ENCODE data around the gene EI24. TPM values are rescaled to one million over a fixed set of nuclear protein-coding genes. Genes with fewer than 3 reads are reported as not detected.
A peak's percentile ranks its signal among the peaks of the same experiment; 100 is the strongest.

EI24 gene
- total and polyA plus RNA-seq, 9 of the 15 experiments (the other 6 are each of a cell fraction or from before 2014, with no cell fraction given) = 50.4 to 260 (median 168) TPM

DNA sequence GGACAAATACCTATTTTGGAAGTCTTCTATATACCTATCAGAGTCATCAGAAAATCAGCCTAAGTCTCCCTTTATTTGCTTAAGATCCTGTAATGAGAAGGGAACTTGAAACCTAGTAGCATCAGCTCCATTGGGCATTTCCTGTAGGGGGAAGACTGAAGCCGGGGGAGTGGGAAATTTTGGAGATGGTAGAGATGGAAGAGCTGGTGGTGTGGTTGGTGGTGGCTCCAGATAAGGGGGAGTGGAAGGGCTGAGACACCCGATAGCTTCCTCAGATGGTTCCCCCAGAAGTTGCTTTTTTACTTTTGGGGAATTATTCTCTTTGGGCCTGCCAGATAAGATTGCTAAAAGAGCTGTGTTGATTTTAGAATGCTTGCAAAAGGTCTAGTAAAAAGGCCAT lies 16.4 kb upstream of the EI24 start (continued):
- TF ChIP-seq, protein P1, sequence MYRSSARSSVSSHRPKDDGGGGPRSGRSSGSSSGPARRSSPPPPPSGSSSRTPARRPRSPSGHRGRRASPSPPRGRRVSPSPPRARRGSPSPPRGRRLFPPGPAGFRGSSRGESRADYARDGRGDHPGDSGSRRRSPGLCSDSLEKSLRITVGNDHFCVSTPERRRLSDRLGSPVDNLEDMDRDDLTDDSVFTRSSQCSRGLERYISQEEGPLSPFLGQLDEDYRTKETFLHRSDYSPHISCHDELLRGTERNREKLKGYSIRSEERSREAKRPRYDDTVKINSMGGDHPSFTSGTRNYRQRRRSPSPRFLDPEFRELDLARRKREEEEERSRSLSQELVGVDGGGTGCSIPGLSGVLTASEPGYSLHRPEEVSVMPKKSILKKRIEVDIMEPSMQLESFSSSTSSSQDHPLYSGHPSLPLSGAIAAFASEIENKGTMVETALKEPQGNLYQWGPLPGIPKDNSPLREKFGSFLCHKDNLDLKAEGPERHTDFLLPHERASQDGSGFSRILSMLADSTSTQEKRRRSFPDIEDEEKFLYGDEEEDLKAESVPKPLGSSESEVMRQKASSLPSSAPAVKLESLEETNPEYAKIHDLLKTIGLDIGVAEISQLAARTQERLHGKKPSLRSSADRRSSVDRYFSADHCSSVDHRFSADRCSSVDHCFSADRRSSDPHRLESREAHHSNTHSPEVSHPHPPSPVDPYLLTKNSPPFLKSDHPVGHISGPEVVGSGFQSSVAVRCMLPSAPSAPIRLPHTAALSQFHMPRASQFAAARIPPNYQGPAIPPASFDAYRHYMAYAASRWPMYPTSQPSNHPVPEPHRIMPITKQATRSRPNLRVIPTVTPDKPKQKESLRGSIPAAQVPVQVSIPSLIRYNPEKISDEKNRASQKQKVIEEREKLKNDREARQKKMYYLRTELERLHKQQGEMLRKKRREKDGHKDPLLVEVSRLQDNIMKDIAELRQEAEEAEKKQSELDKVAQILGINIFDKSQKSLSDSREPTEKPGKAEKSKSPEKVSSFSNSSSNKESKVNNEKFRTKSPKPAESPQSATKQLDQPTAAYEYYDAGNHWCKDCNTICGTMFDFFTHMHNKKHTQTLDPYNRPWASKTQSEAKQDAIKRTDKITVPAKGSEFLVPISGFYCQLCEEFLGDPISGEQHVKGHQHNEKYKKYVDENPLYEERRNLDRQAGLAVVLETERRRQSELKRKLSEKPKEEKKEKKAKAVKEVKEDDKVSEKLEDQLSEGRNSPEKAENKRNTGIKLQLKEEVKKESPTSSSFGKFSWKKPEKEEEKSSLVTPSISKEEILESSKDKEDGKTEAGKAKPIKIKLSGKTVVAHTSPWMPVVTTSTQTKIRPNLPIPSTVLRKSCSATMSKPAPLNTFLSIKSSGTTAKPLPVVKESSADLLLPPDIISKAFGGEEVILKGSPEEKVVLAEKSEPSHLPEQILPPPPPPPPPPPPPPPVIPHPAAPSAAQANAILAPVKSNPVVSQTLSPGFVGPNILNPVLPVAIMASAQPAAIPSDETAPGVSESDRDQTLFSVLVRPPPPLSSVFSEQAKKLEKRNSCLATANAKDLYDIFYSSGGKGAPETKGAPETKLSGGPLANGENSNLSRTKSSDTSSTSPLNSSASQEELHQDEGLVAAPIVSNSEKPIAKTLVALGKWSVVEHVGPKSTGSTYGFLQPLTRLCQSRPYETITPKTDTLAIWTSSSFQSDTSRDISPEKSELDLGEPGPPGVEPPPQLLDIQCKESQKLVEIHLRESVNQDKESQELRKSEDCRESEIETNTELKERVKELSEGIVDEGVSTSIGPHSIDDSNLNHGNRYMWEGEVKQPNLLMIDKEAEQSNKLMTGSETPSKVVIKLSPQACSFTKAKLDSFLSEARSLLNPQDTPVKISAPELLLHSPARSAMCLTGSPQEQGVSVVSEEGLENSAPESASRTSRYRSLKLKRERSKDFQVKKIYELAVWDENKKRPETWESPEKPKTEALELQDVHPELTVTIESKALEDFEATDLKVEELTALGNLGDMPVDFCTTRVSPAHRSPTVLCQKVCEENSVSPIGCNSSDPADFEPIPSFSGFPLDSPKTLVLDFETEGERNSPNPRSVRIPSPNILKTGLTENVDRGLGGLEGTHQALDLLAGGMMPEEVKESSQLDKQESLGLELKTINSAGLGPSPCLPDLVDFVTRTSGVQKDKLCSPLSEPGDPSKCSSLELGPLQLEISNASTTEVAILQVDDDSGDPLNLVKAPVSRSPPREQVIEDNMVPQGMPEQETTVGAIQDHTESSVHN (IDR thresholded peaks at IDR 0.05; ENCODE audit: borderline replicate concordance in 1 of 2, low read depth in 1 of 2) = no peak
- TF ChIP-seq, protein P2, sequence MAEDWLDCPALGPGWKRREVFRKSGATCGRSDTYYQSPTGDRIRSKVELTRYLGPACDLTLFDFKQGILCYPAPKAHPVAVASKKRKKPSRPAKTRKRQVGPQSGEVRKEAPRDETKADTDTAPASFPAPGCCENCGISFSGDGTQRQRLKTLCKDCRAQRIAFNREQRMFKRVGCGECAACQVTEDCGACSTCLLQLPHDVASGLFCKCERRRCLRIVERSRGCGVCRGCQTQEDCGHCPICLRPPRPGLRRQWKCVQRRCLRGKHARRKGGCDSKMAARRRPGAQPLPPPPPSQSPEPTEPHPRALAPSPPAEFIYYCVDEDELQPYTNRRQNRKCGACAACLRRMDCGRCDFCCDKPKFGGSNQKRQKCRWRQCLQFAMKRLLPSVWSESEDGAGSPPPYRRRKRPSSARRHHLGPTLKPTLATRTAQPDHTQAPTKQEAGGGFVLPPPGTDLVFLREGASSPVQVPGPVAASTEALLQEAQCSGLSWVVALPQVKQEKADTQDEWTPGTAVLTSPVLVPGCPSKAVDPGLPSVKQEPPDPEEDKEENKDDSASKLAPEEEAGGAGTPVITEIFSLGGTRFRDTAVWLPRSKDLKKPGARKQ (CRISPR knock-in tag; IDR thresholded peaks at IDR 0.05) = no peak
- TF ChIP-seq PPARD (CRISPR knock-in tag; IDR thresholded peaks at IDR 0.05) = no peak
- TF ChIP-seq ZNF436 (CRISPR knock-in tag; IDR thresholded peaks at IDR 0.05) = no peak
- no peak for TF ChIP-seq CHD2 (IDR thresholded peaks at IDR 0.05; ENCODE audit: low read depth, low read length)
- TF ChIP-seq RREB1 (CRISPR knock-in tag; IDR thresholded peaks at IDR 0.05) = no peak
- no peak for TF ChIP-seq ZFX (CRISPR knock-in tag; IDR thresholded peaks at IDR 0.05)
- TF ChIP-seq EWSR1 (IDR thresholded peaks at IDR 0.05; ENCODE audit: borderline replicate concordance, low read depth, partially characterized antibody) = no peak
- 0 out of 2 replicates have a peak, but pooled peaks have one; percentile 21 for TF ChIP-seq ZNF41 (CRISPR knock-in tag; conservative IDR thresholded peaks at IDR 0.05)
- TF ChIP-seq RBM34 (IDR thresholded peaks at IDR 0.05; ENCODE audit: borderline replicate concordance, insufficient read depth, low read length) = no peak
- peak; percentile 87 to 94 for TF ChIP-seq ARNT (IDR thresholded peaks at IDR 0.05)
